B cell (primary cell): Measurements from ENCODE around the gene APRT.

Experiments used
- CTCF ChIP-seq: fragments of 200-600 bp; IDR thresholded peaks from one replicate; pipeline ENCODE4 v1.8.0; 2022; ENCODE audit warnings: antibody characterized with exemption, mild to moderate bottlenecking
- EZH2 ChIP-seq: IDR thresholded peaks from 2 replicates; pipeline ENCODE4 v1.6.1; 2012; ENCODE audit warnings: borderline replicate concordance, low read depth, mild to moderate bottlenecking, moderate library complexity, low read length; ENCODE audit not compliant: insufficient read depth, poor library complexity, severe bottlenecking

GRCh38 chr16:88793251-88793954 is 18.3 kb downstream of the APRT start:
- no peak for TF ChIP-seq CTCF
- TF ChIP-seq EZH2, result no peak
